Keratinocyte (primary cell): ENCODE measurements around the gene TSC22D3. TPM values are rescaled to one million over a fixed set of nuclear protein-coding genes. Genes with fewer than 3 reads are reported as not detected.

Experiments
- DNase-seq: peaks from one replicate; pipeline ENCODE4 v3.0.0-alpha.2; 2011; ENCODE audit warnings: low read depth, missing footprints, low spot score
- FAIRE-seq: peaks from 2 replicates; lab custom pipeline; 2011; peaks lifted over from hg19 to GRCh38; lab: Jason Lieb, UNC
- H2AFZ ChIP-seq: 2 replicates; pipeline ENCODE4 v1.6.0; 2012; ENCODE audit warnings: low read length, control low read depth, inconsistent platforms; ENCODE audit not compliant: control insufficient read depth
- H3K27ac ChIP-seq: 2 replicates; pipeline ENCODE4 v1.5.1; 2011; ENCODE audit warnings: low read length; ENCODE audit not compliant: control insufficient read depth, insufficient read depth
- H3K27me3 ChIP-seq: 3 replicates; pipeline ENCODE4 v1.6.0; 2011; ENCODE audit warnings: low read length; ENCODE audit not compliant: control insufficient read depth, insufficient read depth; ENCODE audit errors: extremely low read depth
- H3K36me3 ChIP-seq, 2 experiments: 2 replicates in 1 of 2; 3 replicates in 1 of 2; pipeline ENCODE4 v1.5.1; 2011; ENCODE audit warnings: low read length in 2 of 2, mild to moderate bottlenecking in 1 of 2; ENCODE audit not compliant: control insufficient read depth in 2 of 2, insufficient read depth in 2 of 2; ENCODE audit errors: extremely low read depth in 1 of 2
- H3K4me1 ChIP-seq: 3 replicates; pipeline ENCODE4 v1.5.1; 2011; ENCODE audit warnings: low read length; ENCODE audit not compliant: control insufficient read depth, insufficient read depth; ENCODE audit errors: extremely low read depth
- H3K4me2 ChIP-seq: 3 replicates; pipeline ENCODE4 v1.6.0; 2011; ENCODE audit warnings: low read depth, low read length; ENCODE audit not compliant: control insufficient read depth, insufficient read depth; ENCODE audit errors: extremely low read depth
- H3K4me3 ChIP-seq, 3 experiments: fragments of 200-600 bp in 1 of 3; sonication (generic) in 1 of 3; 2 replicates in 2 of 3; 3 replicates in 1 of 3; pipeline ENCODE4 v1.5.1; 2011 to 2016; ENCODE audit warnings: low read length in 3 of 3, mild to moderate bottlenecking in 3 of 3, control low read depth in 2 of 3, inconsistent platforms in 1 of 3, low read depth in 1 of 3, mixed read lengths in 1 of 3, mixed run types in 1 of 3, moderate library complexity in 1 of 3; ENCODE audit not compliant: control insufficient read depth in 2 of 3, insufficient read depth in 2 of 3; ENCODE audit errors: extremely low read depth in 1 of 3
- H3K79me2 ChIP-seq: 2 replicates; pipeline ENCODE4 v1.6.0; 2012; ENCODE audit warnings: low read length; ENCODE audit not compliant: control insufficient read depth, insufficient read depth
- H3K9ac ChIP-seq: 3 replicates; pipeline ENCODE4 v1.6.0; 2011; ENCODE audit warnings: low read length; ENCODE audit not compliant: control insufficient read depth, insufficient read depth; ENCODE audit errors: extremely low read depth
- H3K9me1 ChIP-seq: 3 replicates; pipeline ENCODE4 v1.6.0; 2011; ENCODE audit warnings: low read length; ENCODE audit not compliant: control insufficient read depth, insufficient read depth; ENCODE audit errors: extremely low read depth
- H3K9me3 ChIP-seq: 2 replicates; pipeline ENCODE4 v1.5.1; 2012; ENCODE audit warnings: low read depth, low read length; ENCODE audit not compliant: control insufficient read depth
- H4K20me1 ChIP-seq: 3 replicates; pipeline ENCODE4 v1.6.0; 2011; ENCODE audit warnings: low read length; ENCODE audit not compliant: control insufficient read depth, insufficient read depth; ENCODE audit errors: extremely low read depth
- EZH2 ChIP-seq: IDR thresholded peaks from one replicate; pipeline ENCODE4 v1.6.1; 2012; ENCODE audit warnings: inconsistent platforms, mild to moderate bottlenecking, low read length, moderate library complexity
- dilution Hi-C: fragments of 300-500 bp; cut with MboI; formaldehyde crosslinking; loops from one replicate; pipeline ENCODE4 v1.7.0; 2020; ENCODE audit warnings: low sequenced_read_pairs; ENCODE audit not compliant: extremely low pct_ligation_motif_present
- polyA plus RNA-seq, 5 experiments: library from polyadenylated mRNA; depleted of rRNA in 3 of 5; stranded (reverse) in 3 of 5; stranded (forward) in 1 of 5; unstranded in 1 of 5; fragments of >200 nt; gene quantifications; 1 replicate in 1 of 5; 2 replicates in 3 of 5; 3 replicates in 1 of 5; pipeline versions ENCODE4 v1.2.1 to v1.2.3, GENCODE V29; 2011 to 2012; ENCODE audit warnings: missing spikeins in 2 of 5, low read depth in 1 of 5, low replicate concordance in 1 of 5
- TF ChIP-seq, protein P1 (sequence below), 3 experiments: IDR thresholded peaks in 1 of 3; conservative IDR thresholded peaks in 1 of 3; optimal IDR thresholded peaks in 1 of 3; 2 replicates in 2 of 3; 3 replicates in 1 of 3; pipeline versions ENCODE3 to v1.5.1; 2011; ENCODE audit warnings: low read length in 3 of 3, mild to moderate bottlenecking in 3 of 3, moderate library complexity in 2 of 3, control low read depth in 1 of 3, inconsistent platforms in 1 of 3; ENCODE audit not compliant: insufficient read depth in 2 of 3; ENCODE audit errors: extremely low read depth in 1 of 3

TSC22D3 gene
- polyA plus RNA-seq, 1 donor (not counting 4 experiments of a cell fraction or from before 2014, with no cell fraction given) = 48.5 TPM

DNA sequence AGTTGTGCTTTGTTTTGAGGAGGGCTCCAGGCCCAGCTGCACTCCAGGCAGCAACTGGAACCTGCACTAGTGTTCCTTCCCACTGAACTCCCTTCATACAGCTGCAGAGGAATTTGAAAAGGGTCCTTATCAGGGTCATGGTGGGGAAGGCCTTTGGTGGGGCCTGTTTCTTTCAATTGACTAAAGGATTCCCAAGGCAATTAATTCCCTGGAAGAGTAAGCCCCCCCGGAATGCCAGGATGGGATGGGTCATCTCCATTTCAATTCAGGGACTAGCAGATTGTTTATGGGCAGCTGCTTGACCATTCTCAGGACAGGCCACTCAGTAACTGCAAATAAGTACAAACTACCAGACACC lies 45.3 kb downstream of the TSC22D3 start:
- TF ChIP-seq, protein P1, sequence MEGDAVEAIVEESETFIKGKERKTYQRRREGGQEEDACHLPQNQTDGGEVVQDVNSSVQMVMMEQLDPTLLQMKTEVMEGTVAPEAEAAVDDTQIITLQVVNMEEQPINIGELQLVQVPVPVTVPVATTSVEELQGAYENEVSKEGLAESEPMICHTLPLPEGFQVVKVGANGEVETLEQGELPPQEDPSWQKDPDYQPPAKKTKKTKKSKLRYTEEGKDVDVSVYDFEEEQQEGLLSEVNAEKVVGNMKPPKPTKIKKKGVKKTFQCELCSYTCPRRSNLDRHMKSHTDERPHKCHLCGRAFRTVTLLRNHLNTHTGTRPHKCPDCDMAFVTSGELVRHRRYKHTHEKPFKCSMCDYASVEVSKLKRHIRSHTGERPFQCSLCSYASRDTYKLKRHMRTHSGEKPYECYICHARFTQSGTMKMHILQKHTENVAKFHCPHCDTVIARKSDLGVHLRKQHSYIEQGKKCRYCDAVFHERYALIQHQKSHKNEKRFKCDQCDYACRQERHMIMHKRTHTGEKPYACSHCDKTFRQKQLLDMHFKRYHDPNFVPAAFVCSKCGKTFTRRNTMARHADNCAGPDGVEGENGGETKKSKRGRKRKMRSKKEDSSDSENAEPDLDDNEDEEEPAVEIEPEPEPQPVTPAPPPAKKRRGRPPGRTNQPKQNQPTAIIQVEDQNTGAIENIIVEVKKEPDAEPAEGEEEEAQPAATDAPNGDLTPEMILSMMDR (optimal IDR thresholded peaks at IDR 0.05 in 1 of 3, IDR thresholded peaks at IDR 0.05 in 1 of 3, conservative IDR thresholded peaks at IDR 0.05 in 1 of 3; ENCODE audit: extremely low read depth in 1 of 3, insufficient read depth in 2 of 3, low read length in 3 of 3) = no peak
- no peak for TF ChIP-seq EZH2
- DNase-seq (no peak), FAIRE-seq (no peak)
- dilution Hi-C loops = no loop called here
- H3K4me1 ChIP-seq = peaks cover 24% of the 10 kb centered on the region
- H3K9me1 ChIP-seq = no peaks in the 10 kb centered on the region
- H3K36me3 ChIP-seq = no peaks in the 10 kb centered on the region
- no peak overlapping the region for H3K4me3 ChIP-seq
- no peak overlapping the region for H3K4me2 ChIP-seq
- H2AFZ ChIP-seq = no peak overlapping the region
- no peak overlapping the region for H3K9ac ChIP-seq
- no peaks in the 10 kb centered on the region for H3K79me2 ChIP-seq
- H3K27me3 ChIP-seq = no peaks in the 10 kb centered on the region
- no peaks in the 10 kb centered on the region for H4K20me1 ChIP-seq
- no peaks in the 10 kb centered on the region for H3K9me3 ChIP-seq
- H3K27ac ChIP-seq = no peak overlapping the region

GRCh38 chrX:107729558-107730297 lies 45.9 kb downstream of the TSC22D3 start:
- H3K4me2 ChIP-seq = no peak overlapping the region
- TF ChIP-seq, protein P1 (optimal IDR thresholded peaks at IDR 0.05 in 1 of 3, IDR thresholded peaks at IDR 0.05 in 1 of 3, conservative IDR thresholded peaks at IDR 0.05 in 1 of 3; ENCODE audit: extremely low read depth in 1 of 3, insufficient read depth in 2 of 3, low read length in 3 of 3) = no peak
- no peak for TF ChIP-seq EZH2
- H3K9me1 ChIP-seq = no peaks in the 10 kb centered on the region
- H3K36me3 ChIP-seq = no peaks in the 10 kb centered on the region
- DNase-seq = no peak
- no peaks in the 10 kb centered on the region for H3K79me2 ChIP-seq
- dilution Hi-C loops = no loop called here
- peaks cover 24% of the 10 kb centered on the region for H3K4me1 ChIP-seq
- no peak overlapping the region for H3K4me3 ChIP-seq
- H3K9me3 ChIP-seq = no peaks in the 10 kb centered on the region
- no peak overlapping the region for H3K9ac ChIP-seq
- H3K27ac ChIP-seq = no peak overlapping the region
- H2AFZ ChIP-seq = no peak overlapping the region
- no peak for FAIRE-seq
- H4K20me1 ChIP-seq = no peaks in the 10 kb centered on the region
- no peaks in the 10 kb centered on the region for H3K27me3 ChIP-seq
